Adrenal gland (tissue), 12 donors: ENCODE measurements around the gene OR8D1. TPM values are rescaled to one million over a fixed set of nuclear protein-coding genes. Genes with fewer than 3 reads are reported as not detected.

Experiments
- DNase-seq, 7 donors: peaks; one replicate each; pipeline ENCODE4 v3.0.0-alpha.2; 2019 to 2020
- H3K27ac ChIP-seq, 5 donors: fragments of 200-600 bp; sonication (generic) in 4 of 5; 1 replicate in 3 of 5; 2 replicates in 2 of 5; pipeline versions ENCODE4 v1.5.1 to v1.8.0; 2016 to 2020; ENCODE audit warnings: mild to moderate bottlenecking in 1 of 5
- H3K27me3 ChIP-seq: fragments of 200-600 bp; 2 replicates; pipeline ENCODE4 v1.8.0; 2021
- H3K36me3 ChIP-seq, 2 donors: fragments of 200-600 bp; replicated peaks in 1 of 2; 1 replicate in 1 of 2; 2 replicates in 1 of 2; pipeline versions ENCODE4 v1.5.1 to v1.8.0; 2018 to 2022
- H3K4me1 ChIP-seq, 2 donors: fragments of 200-600 bp; replicated peaks in 1 of 2; 1 replicate in 1 of 2; 2 replicates in 1 of 2; pipeline versions ENCODE4 v1.5.1 to v1.8.0; 2018 to 2021
- H3K4me3 ChIP-seq, 4 donors: fragments of 200-600 bp; sonication (generic) in 3 of 4; one replicate each; pipeline ENCODE4 v1.5.1; 2016 to 2018
- H3K9me3 ChIP-seq, 3 donors: fragments of 200-600 bp; sonication (generic) in 1 of 3; replicated peaks in 1 of 3; 1 replicate in 2 of 3; 2 replicates in 1 of 3; pipeline versions ENCODE4 v1.5.1 to v1.8.0; 2016 to 2021
- POLR2A ChIP-seq, 2 donors: fragments of 450-650 bp; IDR thresholded peaks; one replicate each; pipeline ENCODE4 v1.6.1; 2017; ENCODE audit warnings: antibody characterized with exemption in 2 of 2, mild to moderate bottlenecking in 2 of 2, moderate library complexity in 1 of 2
- WGBS, 4 donors: extraction: QIAGEN DNeasy Blood & Tissue Kit in 2 of 4; methylation state at CpG; one replicate each; pipeline versions ENCODE4 v1.1.5 to v1.1.7; 2013 to 2017; 5-methylcytosine and 5-hydroxymethylcytosine counted together
- intact Hi-C, 2 donors: fragments of 100-400 bp; cut with DNase I; formaldehyde crosslinking; loops; one replicate each; pipeline versions ENCODE4 v1.14.1 to v1.15.0; 2022 to 2023
- polyA plus RNA-seq, 3 donors: library from polyadenylated mRNA; stranded (reverse); fragments of 200-250 nt in 2 of 3; fragments of 350-450 nt in 1 of 3; fragmentation: Illumina TruSeq in 1 of 3; extraction: RNeasy Lipid Tissue Mini Kit (QIAGEN cat#74804) in 1 of 3; gene quantifications; one replicate each; pipeline ENCODE4 v1.2.3, GENCODE V29; 2013 to 2014
- total RNA-seq, 9 donors: library from RNA; depleted of rRNA in 4 of 9; stranded (reverse); fragments of >200 nt in 4 of 9; fragments of 120-200 nt in 1 of 9; fragmentation: NEBNext Ultra II Directional in 1 of 9; extraction: Animal tissue kit (Norgen Biotek cat#: 25700) in 1 of 9; gene quantifications; one replicate each; pipeline versions ENCODE4 v1.1.0 to v1.2.4, GENCODE V29; 2013 to 2023
- TF ChIP-seq, protein P1 (sequence below), 6 experiments: fragments of 450-650 bp in 4 of 6; fragments of 200-600 bp in 2 of 6; sonication (generic) in 1 of 6; IDR thresholded peaks; 1 replicate in 5 of 6; 2 replicates in 1 of 6; pipeline versions ENCODE4 v1.5.1 to v1.8.0; 2016 to 2021; ENCODE audit warnings: antibody characterized with exemption in 6 of 6, mild to moderate bottlenecking in 2 of 6, moderate library complexity in 1 of 6
- donor health status: healthy with polysubstance abuse.
- donor health status: Bipolar disorder and iron deficiency.
- donor health status: DM: yes; HTN: yes; CAD: no.
- donor health status: DM: no; HTN: no; CAD: no.
- donor health status: DM: no; HTN: no; CAD: no.
- donor health status: DM: yes; HTN: yes; CAD: no.

Gene OR8D1
- total and polyA plus RNA-seq, 12 donors: not detected

- Histone ChIP-seq H3K27ac (no peak overlapping the region), H3K9me3 (no peaks in the 10 kb centered on the region), H3K4me3 (no peak overlapping the region), H3K36me3 (no peaks in the 10 kb centered on the region), H3K27me3 (no peaks in the 10 kb centered on the region), H3K4me1 (no peaks in the 10 kb centered on the region)
- 75 to 89% (median 81%) methylated on average over 4 of the region's 4 CpGs for WGBS, 4 donors
- no peak for TF ChIP-seq POLR2A (IDR thresholded peaks at IDR 0.05)
- TF ChIP-seq, protein P1, sequence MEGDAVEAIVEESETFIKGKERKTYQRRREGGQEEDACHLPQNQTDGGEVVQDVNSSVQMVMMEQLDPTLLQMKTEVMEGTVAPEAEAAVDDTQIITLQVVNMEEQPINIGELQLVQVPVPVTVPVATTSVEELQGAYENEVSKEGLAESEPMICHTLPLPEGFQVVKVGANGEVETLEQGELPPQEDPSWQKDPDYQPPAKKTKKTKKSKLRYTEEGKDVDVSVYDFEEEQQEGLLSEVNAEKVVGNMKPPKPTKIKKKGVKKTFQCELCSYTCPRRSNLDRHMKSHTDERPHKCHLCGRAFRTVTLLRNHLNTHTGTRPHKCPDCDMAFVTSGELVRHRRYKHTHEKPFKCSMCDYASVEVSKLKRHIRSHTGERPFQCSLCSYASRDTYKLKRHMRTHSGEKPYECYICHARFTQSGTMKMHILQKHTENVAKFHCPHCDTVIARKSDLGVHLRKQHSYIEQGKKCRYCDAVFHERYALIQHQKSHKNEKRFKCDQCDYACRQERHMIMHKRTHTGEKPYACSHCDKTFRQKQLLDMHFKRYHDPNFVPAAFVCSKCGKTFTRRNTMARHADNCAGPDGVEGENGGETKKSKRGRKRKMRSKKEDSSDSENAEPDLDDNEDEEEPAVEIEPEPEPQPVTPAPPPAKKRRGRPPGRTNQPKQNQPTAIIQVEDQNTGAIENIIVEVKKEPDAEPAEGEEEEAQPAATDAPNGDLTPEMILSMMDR (IDR thresholded peaks at IDR 0.05): no peak
- no peak for DNase-seq
- intact Hi-C loops: no loop called here
Measured at GRCh38 chr11:124313131-124313530, 618 bp downstream of the OR8D1 start.

DNA sequence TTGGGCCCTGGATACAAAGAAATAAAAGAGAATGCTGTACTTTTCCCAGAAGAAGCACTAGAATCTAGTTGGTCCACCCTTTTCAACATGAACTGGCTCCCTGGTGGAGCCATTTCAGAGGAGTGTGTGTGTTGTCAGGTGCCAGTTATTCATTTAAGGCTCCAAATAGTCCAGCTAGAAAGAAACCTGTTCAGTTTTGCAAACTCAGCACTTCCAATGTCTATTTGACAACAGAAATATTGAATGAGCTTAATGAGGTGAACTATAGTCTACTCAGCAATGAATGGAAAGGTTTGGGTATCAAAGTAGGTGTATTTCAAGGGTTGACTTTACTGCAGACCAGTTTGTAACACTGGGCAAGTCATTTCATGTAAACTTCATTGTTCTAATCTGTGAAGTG lies 2.1 kb downstream of the OR8D1 start:
- Histone ChIP-seq H3K27ac (no peak overlapping the region), H3K4me3 (no peak overlapping the region), H3K27me3 (no peaks in the 10 kb centered on the region), H3K36me3 (no peaks in the 10 kb centered on the region), H3K4me1 (no peaks in the 10 kb centered on the region), H3K9me3 (no peaks in the 10 kb centered on the region)
- intact Hi-C loops: no loop called here
- DNase-seq: no peak
- TF ChIP-seq, protein P1 (IDR thresholded peaks at IDR 0.05): no peak
- TF ChIP-seq POLR2A (IDR thresholded peaks at IDR 0.05): no peak

- no peak overlapping the region for H3K4me3 ChIP-seq
- no peaks in the 10 kb centered on the region for H3K27me3 ChIP-seq
- no peak for TF ChIP-seq POLR2A (IDR thresholded peaks at IDR 0.05)
- no peak for DNase-seq
- no peaks in the 10 kb centered on the region for H3K4me1 ChIP-seq
- 71 to 84% (median 75%) methylated on average over 5 of the region's 5 CpGs for WGBS, 4 donors
- no peaks in the 10 kb centered on the region for H3K36me3 ChIP-seq
- no peaks in the 10 kb centered on the region for H3K9me3 ChIP-seq
- H3K27ac ChIP-seq: no peak overlapping the region
- intact Hi-C loops: no loop called here
Measured at GRCh38 chr11:124311269-124311668, 2.5 kb downstream of the OR8D1 start.

DNA sequence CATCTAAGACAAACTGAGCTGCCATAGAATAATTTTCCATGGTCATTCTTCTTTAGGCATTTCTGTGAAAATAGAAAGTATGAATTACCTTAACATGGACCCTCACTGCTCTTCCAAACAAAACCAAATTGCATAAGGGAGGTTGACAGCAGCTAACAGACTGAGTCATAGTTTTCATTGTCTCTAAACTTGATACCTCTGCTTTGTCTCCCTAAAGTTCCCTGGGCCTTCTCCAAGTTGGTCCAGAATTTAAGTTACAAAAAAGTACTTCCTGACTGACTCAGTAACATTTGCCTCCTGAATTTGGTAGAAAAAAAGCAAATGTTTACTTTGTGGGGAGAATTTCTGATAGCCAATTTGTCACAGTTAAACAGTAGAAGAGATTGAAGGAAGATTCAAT lies 3.0 kb downstream of the OR8D1 start:
- intact Hi-C loops: no loop called here
- Histone ChIP-seq H3K27ac (no peak overlapping the region), H3K36me3 (no peaks in the 10 kb centered on the region), H3K9me3 (no peaks in the 10 kb centered on the region), H3K27me3 (no peaks in the 10 kb centered on the region), H3K4me3 (no peak overlapping the region), H3K4me1 (no peaks in the 10 kb centered on the region)
- TF ChIP-seq, protein P1 (IDR thresholded peaks at IDR 0.05): no peak
- TF ChIP-seq POLR2A (IDR thresholded peaks at IDR 0.05): no peak
- no peak for DNase-seq

DNA sequence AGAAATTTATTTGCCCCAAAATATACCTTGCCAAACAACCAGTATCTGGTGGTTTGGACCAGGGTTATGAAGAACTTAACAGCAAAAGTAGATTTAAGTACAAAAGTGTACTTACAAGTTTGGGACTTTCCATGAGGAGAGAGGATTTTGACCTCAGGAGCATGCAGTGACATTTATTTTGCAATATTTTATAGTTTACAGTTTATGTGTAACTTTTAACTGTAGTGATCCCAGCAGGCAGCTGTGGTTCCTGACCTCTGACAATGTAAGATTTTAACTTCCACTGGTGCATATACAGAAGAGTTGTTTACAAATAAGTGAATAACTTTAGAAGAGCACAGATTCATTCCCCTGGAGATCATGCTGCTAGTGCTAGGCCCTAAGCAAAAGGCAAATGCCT lies 6.7 kb downstream of the OR8D1 start:
- Histone ChIP-seq H3K4me1 (peaks cover 0 to 3% of the 10 kb centered on the region in 2 donors), H3K27ac (no peak overlapping the region), H3K4me3 (no peak overlapping the region), H3K9me3 (no peaks in the 10 kb centered on the region), H3K27me3 (no peaks in the 10 kb centered on the region), H3K36me3 (no peaks in the 10 kb centered on the region)
- TF ChIP-seq POLR2A (IDR thresholded peaks at IDR 0.05): no peak
- TF ChIP-seq, protein P1 (IDR thresholded peaks at IDR 0.05): no peak
- intact Hi-C loops: no loop called here
- no peak for DNase-seq
